HepG2 (cell line): ENCODE results near the gene SH3YL1. TPM values are rescaled to one million over a fixed set of nuclear protein-coding genes. Genes with fewer than 3 reads are reported as not detected.
A peak's percentile ranks its signal among the peaks of the same experiment; 100 is the strongest.

ENCODE experiments used
- ARID2 ChIP-seq: sonication (generic); formaldehyde crosslinking; IDR thresholded peaks from 2 replicates; pipeline ENCODE4 v1.8.1; 2022; ENCODE audit warnings: mild to moderate bottlenecking, missing genetic modification reagents, borderline replicate concordance
- CHCHD3 ChIP-seq: sonication (generic); formaldehyde crosslinking; IDR thresholded peaks from 2 replicates; pipeline ENCODE4 v1.8.0; 2022; ENCODE audit warnings: mild to moderate bottlenecking, missing genetic modification reagents, moderate library complexity
- ELF4 ChIP-seq: sonication (generic); formaldehyde crosslinking; IDR thresholded peaks from 2 replicates; pipeline ENCODE4 v1.5.0; 2020; ENCODE audit warnings: missing genetic modification reagents, mild to moderate bottlenecking, moderate library complexity, borderline replicate concordance
- ERF ChIP-seq: IDR thresholded peaks from 2 replicates; pipeline ENCODE4 v1.6.1; 2018; ENCODE audit warnings: missing biosample characterization, missing genetic modification reagents
- ETV6 ChIP-seq: sonication (generic); formaldehyde crosslinking; conservative IDR thresholded peaks from 2 replicates; pipeline ENCODE4 v1.4.0; 2020; ENCODE audit warnings: missing genetic modification reagents
- GATA4 ChIP-seq: sonication (generic); IDR thresholded peaks from 2 replicates; pipeline ENCODE4 v1.6.1; 2016; ENCODE audit warnings: antibody characterized with exemption, low read depth, borderline replicate concordance
- IRF2 ChIP-seq: IDR thresholded peaks from 2 replicates; pipeline ENCODE4 v1.6.1; 2018; ENCODE audit warnings: missing genetic modification reagents, missing compliant biosample characterization
- KDM2A ChIP-seq: sonication (generic); formaldehyde crosslinking; IDR thresholded peaks from 2 replicates; pipeline ENCODE4 v1.4.0; 2020; ENCODE audit warnings: low read depth, missing genetic modification reagents, borderline replicate concordance
- KMT2A ChIP-seq: sonication (generic); formaldehyde crosslinking; IDR thresholded peaks from 2 replicates; pipeline ENCODE4 v1.4.0; 2020; ENCODE audit warnings: missing genetic modification reagents
- MLXIP ChIP-seq: sonication (generic); formaldehyde crosslinking; IDR thresholded peaks from 2 replicates; pipeline ENCODE4 v1.9.0; 2021; ENCODE audit warnings: missing genetic modification reagents, borderline replicate concordance
- NFE2L1 ChIP-seq: sonication (generic); formaldehyde crosslinking; IDR thresholded peaks from 2 replicates; pipeline ENCODE4 v1.4.0; 2020; ENCODE audit warnings: missing genetic modification reagents, mild to moderate bottlenecking, borderline replicate concordance
- NFIC ChIP-seq: IDR thresholded peaks from 2 replicates; pipeline ENCODE4 v1.6.1; 2012; ENCODE audit warnings: mild to moderate bottlenecking, low read length, inconsistent platforms
- NFYB ChIP-seq: sonication (generic); formaldehyde crosslinking; IDR thresholded peaks from 2 replicates; pipeline ENCODE4 v1.4.0; 2020; ENCODE audit warnings: missing genetic modification reagents
- PRMT3 ChIP-seq: sonication (generic); formaldehyde crosslinking; IDR thresholded peaks from 2 replicates; pipeline ENCODE4 v1.8.1; 2022; ENCODE audit warnings: low read depth, mild to moderate bottlenecking, moderate library complexity, missing genetic modification reagents, borderline replicate concordance
- RFX1 ChIP-seq: fragments of 450-650 bp; IDR thresholded peaks from 2 replicates; pipeline ENCODE4 v1.6.1; 2017
- RFXAP ChIP-seq: sonication (generic); formaldehyde crosslinking; IDR thresholded peaks from 2 replicates; pipeline ENCODE4 v1.4.0; 2020; ENCODE audit warnings: missing genetic modification reagents, borderline replicate concordance
- THRA ChIP-seq: sonication (generic); formaldehyde crosslinking; IDR thresholded peaks from 2 replicates; pipeline ENCODE4 v1.4.0; 2020; ENCODE audit warnings: missing genetic modification reagents, borderline replicate concordance
- ZNF652 ChIP-seq: IDR thresholded peaks from 2 replicates; pipeline ENCODE4 v1.6.1; 2016; ENCODE audit warnings: low read depth, borderline replicate concordance
- ZNF773 ChIP-seq: sonication (generic); formaldehyde crosslinking; IDR thresholded peaks from 2 replicates; pipeline ENCODE4 v1.4.0; 2020; ENCODE audit warnings: missing genetic modification reagents, borderline replicate concordance
- polyA plus RNA-seq, 8 experiments: library from polyadenylated mRNA; depleted of rRNA in 3 of 8; stranded (reverse) in 7 of 8; unstranded in 1 of 8; fragments of >200 nt; fragmentation: Illumina TruSeq in 4 of 8; extraction: Trizol in 4 of 8; gene quantifications; 2 replicates each; pipeline versions ENCODE4 v1.2.1 to v1.2.3, GENCODE V29; 2011 to 2016; ENCODE audit warnings: low read depth in 4 of 8, missing spikeins in 1 of 8, mixed read lengths in 1 of 8; ENCODE audit not compliant: insufficient read depth in 1 of 8
- total RNA-seq, 5 experiments: library from RNA; depleted of rRNA; stranded (reverse); fragments of >200 nt; fragmentation: Illumina TruSeq; extraction: Trizol; gene quantifications; 2 replicates each; pipeline ENCODE4 v1.2.3, GENCODE V29; 2016; ENCODE audit warnings: low read depth in 1 of 5
- TF ChIP-seq, protein P1 (sequence below): sonication (generic); formaldehyde crosslinking; IDR thresholded peaks from 2 replicates; pipeline ENCODE4 v1.8.1; 2023; ENCODE audit warnings: mild to moderate bottlenecking, missing genetic modification reagents, borderline replicate concordance
- TF ChIP-seq, protein P2 (sequence below): sonication (generic); formaldehyde crosslinking; IDR thresholded peaks from 2 replicates; pipeline ENCODE4 v1.4.0; 2020; ENCODE audit warnings: missing genetic modification reagents
- TF ChIP-seq, protein P3 (sequence below): sonication (generic); formaldehyde crosslinking; IDR thresholded peaks from 2 replicates; pipeline ENCODE4 v1.5.1; 2020; ENCODE audit warnings: missing genetic modification reagents, mild to moderate bottlenecking, borderline replicate concordance

Gene SH3YL1
- total and polyA plus RNA-seq, 2 of the 13 experiments (the other 11 are each of a cell fraction or from before 2014, with no cell fraction given) = 13.0 to 48.2 TPM

GRCh38 chr2:175880-176820 lies 87.7 kb downstream of the SH3YL1 start (continued):
- TF ChIP-seq ELF4 (CRISPR knock-in tag) = no peak
- TF ChIP-seq, protein P1, sequence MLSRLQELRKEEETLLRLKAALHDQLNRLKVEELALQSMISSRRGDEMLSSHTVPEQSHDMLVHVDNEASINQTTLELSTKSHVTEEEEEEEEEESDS (CRISPR knock-in tag) = 0 out of 2 replicates have a peak, but pooled peaks have one; percentile 72
- TF ChIP-seq NFYB (CRISPR knock-in tag) = no peak
- TF ChIP-seq ZNF773 (CRISPR knock-in tag) = no peak
- peak; percentile 96 for TF ChIP-seq NFIC
- TF ChIP-seq MLXIP (CRISPR knock-in tag) = peak; percentile 59; the same call in 1 of the 2 replicates
- TF ChIP-seq PRMT3 (CRISPR knock-in tag) = no peak
- no peak for TF ChIP-seq ARID2 (CRISPR knock-in tag)
- TF ChIP-seq NFE2L1 (CRISPR knock-in tag) = no peak
- peak; percentile 85 for TF ChIP-seq ERF (CRISPR knock-in tag)
- TF ChIP-seq THRA (CRISPR knock-in tag) = peak; percentile 95
- TF ChIP-seq ETV6 (CRISPR knock-in tag) = no peak
- TF ChIP-seq RFX1 = no peak
- no peak; the same call in 1 of the 2 replicates for TF ChIP-seq KDM2A (CRISPR knock-in tag)
- TF ChIP-seq, protein P2, sequence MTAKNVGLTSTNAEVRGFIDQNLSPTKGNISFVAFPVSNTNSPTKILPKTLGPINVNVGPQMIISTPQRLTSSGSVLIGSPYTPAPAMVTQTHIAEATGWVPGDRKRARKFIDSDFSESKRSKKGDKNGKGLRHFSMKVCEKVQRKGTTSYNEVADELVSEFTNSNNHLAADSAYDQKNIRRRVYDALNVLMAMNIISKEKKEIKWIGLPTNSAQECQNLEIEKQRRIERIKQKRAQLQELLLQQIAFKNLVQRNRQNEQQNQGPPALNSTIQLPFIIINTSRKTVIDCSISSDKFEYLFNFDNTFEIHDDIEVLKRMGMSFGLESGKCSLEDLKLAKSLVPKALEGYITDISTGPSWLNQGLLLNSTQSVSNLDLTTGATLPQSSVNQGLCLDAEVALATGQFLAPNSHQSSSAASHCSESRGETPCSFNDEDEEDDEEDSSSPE (CRISPR knock-in tag) = no peak
- TF ChIP-seq KMT2A (CRISPR knock-in tag) = 0 out of 2 replicates have a peak, but pooled peaks have one; percentile 60
- peak; percentile 87 for TF ChIP-seq GATA4
- TF ChIP-seq ZNF652 (CRISPR knock-in tag) = peak; percentile 50; the same call in 1 of the 2 replicates
- TF ChIP-seq CHCHD3 = no peak
- TF ChIP-seq, protein P3, sequence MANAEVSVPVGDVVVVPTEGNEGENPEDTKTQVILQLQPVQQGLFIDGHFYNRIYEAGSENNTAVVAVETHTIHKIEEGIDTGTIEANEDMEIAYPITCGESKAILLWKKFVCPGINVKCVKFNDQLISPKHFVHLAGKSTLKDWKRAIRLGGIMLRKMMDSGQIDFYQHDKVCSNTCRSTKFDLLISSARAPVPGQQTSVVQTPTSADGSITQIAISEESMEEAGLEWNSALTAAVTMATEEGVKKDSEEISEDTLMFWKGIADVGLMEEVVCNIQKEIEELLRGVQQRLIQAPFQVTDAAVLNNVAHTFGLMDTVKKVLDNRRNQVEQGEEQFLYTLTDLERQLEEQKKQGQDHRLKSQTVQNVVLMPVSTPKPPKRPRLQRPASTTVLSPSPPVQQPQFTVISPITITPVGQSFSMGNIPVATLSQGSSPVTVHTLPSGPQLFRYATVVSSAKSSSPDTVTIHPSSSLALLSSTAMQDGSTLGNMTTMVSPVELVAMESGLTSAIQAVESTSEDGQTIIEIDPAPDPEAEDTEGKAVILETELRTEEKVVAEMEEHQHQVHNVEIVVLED (CRISPR knock-in tag) = peak; percentile 47; the same call in 1 of the 2 replicates
- TF ChIP-seq IRF2 (CRISPR knock-in tag) = peak; percentile 82
- peak; percentile 46; the same call in 1 of the 2 replicates for TF ChIP-seq RFXAP (CRISPR knock-in tag)
